Fibroblast of skin of back (primary cell): ENCODE results near the gene LDB2. TPM values are rescaled to one million over a fixed set of nuclear protein-coding genes. Genes with fewer than 3 reads are reported as not detected.
"Not testable (repeated sequence)": the region's sequence is repeated elsewhere in the genome, so short reads cannot be mapped to it uniquely, and the experiment has no call there.

Experiments used
- DNase-seq: peaks from one replicate; pipeline ENCODE4 v3.0.0-alpha.2; 2013
- polyA plus RNA-seq, 2 experiments: library from polyadenylated mRNA; unstranded; fragments of 120-200 nt; gene quantifications; one replicate each; pipeline ENCODE4 v1.2.1, GENCODE V29; 2013; ENCODE audit not compliant: insufficient read length in 2 of 2

Gene LDB2
- polyA plus RNA-seq (2013, experiment 1 of 2; ENCODE audit: insufficient read length) = 9.9 TPM
- polyA plus RNA-seq (2013, experiment 2 of 2; ENCODE audit: insufficient read length) = 9.1 TPM

GRCh38 chr4:16897991-16898827, at the start of gene LDB2:
Gene LDB2 (minus strand): TSS chr4:16898645.
- DNase-seq = peak; percentile 84

DNA sequence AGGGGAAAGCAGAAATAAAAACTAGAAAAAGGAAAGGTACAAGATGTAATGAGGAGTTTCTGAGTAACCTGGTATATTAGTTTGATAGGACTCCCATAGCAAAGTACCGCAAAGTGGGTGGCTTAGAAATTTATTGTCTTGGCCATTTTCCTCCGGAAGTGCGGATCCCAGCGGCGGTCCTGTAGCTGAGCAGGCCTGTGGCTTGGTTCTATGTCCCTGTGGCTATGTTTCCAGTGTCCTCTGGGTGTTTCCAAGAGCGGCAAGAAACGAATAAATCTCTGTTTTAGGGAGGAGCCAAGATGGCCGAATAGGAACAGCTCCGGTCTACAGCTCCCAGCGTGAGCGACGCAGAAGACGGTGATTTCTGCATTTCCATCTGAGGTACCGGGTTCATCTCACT, 44.0 kb upstream of the LDB2 start:
- DNase-seq = no peak

DNA sequence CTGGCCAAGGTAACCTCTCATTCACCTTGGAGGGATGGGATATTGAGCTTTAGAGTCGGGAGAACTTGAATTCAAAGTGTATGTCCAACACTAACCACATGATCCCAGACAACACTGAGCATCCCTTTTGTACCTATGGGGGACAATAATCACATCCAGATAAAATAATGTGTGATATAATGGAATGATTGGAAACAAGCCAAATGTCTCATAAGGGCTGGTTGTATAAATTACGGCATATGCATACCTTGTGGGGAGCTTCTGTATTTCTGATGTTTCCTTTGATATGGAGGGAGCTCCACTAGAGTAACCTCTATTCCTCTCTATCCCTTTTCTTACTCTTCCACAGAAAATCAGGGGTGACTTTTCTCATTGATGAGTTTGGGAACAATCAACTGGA, 40.7 kb upstream of the LDB2 start:
- no peak for DNase-seq

DNA sequence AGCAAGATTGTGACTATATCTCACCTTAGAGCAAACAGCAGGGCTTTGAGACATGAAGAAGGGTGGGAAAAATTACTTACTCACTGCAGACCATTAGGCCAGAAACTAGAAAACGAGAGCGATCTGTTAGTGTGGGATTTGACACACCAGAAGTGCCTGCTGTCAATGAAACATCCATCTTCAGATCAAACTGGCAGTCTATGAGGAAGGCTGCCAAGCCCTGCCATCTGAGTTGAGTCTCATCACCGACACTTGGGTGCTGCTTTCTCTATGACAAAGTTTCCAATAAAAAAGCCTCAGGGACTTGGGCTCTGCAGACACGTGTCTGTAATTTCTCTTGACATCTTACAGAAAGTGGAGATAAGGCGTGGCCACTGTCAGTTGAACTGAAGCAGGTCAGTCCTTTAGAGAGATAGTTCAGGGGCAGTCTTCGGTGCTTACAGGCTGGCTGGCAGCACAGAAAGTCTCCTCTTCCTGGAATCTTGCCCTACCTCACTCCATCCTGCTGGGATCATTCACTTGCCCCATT, 40.1 kb upstream of the LDB2 start:
- DNase-seq = no peak

DNA sequence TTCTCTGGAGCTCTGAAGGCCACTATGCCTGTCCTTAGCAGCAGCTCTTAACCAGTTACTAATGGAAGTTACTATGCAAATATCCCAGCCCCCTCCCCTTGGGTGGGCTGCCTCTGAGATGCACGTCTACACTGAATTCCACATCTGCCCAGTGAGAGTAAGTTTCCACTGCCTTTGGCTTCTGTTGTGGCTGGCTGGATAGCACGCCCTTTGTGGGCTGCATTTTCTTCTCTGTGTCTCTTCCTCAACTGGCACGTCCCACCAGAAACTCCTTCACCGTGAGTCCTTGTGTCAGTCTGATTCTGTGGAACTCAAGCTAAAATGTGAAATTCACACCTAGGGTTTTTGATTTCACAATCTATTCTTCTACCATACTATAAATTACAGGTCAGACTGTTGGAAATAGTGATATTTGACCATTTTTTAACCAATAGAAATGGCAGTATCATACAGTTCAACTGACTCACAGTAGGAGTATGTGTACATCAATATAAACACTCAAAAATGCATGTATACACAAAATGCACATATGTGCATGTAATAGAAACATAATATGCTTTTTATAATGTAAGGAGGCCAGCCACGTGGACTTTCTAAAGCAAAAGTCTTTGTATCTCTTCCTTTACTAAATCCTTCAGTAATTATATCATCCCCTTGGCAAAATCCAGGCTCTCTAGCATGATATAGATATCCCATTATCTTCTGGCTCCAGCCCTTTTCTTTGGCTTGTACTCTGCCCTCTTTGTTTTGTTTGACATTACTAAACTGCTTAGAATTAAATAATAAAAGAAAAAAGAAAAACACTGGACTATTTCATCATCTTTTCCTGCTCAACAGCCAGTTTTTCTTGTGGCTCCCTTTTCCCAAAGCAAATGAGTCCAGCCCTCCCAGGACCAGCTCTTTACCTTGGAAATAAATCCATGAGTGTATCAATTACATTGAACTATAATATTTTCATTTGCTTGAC, 33.2 kb upstream of the LDB2 start:
- DNase-seq = peak; percentile 69

DNA sequence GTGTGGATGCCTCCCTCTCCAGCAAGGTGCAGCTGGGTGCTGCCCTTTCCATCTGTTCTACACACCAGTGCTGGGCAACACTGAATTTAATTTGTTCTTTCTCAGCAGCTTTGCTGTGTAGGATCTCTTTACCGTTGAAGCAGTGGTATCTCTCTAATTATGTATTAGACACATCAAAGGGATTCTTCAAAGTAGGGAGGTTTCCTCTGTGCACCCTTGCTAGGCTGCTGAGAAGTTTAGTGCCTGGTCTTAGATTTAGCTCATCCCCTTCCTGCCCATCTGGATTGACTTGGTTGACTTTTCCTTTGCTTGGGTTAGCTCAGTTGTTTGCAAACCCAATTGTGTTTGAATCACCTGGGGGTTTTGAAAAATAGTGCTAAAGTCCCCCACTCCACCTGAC, 27.8 kb upstream of the LDB2 start:
- no peak for DNase-seq

DNA sequence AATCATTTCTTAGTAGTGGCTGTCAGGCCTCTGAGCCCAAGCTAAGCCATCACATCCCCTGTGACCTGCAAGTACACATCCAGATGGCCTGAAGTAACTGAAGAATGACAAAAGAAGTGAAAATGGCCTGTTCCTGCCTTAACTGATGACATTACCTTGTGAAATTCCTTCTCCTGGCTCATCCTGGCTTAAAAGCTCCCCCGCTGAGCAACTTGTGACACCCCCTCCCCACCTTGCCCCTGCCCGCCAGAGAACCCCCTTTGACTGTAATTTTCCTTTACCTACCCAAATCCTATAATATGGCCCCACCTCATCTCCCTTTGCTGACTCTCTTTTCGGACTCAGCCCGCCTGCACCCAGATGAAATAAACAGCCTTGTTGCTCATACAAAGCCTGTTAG, 20.3 kb upstream of the LDB2 start:
- DNase-seq = not testable (repeated sequence)

DNA sequence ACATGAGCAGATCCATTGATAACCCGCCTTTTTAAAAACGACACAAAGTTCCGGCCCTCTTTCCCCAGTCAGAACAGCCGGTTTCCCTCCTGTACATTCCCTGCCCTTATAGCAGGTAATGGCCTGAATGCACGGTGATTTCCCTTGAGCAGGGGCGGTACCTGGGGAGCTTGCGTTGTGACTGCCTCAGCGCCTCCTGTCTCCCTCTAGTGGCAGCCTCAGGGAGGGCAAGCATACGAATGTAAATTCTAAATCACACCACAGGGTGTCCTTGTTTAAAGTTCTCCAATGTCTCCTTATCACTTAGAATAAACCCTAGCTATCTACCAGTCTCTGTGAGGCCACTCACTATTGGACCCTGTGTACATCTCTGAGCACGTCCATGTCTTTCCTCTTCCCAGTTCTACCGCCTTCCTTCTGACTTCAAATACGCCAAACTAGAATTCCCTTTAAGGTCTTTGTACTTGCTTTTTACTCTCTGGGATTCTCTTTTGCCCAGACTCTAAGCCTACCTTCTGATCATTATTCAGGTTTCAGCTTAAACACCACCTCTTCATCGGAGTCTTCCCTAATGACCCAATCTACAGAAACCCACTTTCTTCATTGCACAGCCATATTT, 18.4 kb upstream of the LDB2 start:
- DNase-seq = no peak

- DNase-seq = no peak
Observed at GRCh38 chr4:16916031-16916430, 17.6 kb upstream of the LDB2 start.

- peak; percentile 45 for DNase-seq
Observed at GRCh38 chr4:16914208-16914607, 15.8 kb upstream of the LDB2 start.

- DNase-seq = no peak
Observed at GRCh38 chr4:16912896-16913295, 14.5 kb upstream of the LDB2 start.

- no peak for DNase-seq
Observed at GRCh38 chr4:16909281-16909680, 10.8 kb upstream of the LDB2 start.

DNA sequence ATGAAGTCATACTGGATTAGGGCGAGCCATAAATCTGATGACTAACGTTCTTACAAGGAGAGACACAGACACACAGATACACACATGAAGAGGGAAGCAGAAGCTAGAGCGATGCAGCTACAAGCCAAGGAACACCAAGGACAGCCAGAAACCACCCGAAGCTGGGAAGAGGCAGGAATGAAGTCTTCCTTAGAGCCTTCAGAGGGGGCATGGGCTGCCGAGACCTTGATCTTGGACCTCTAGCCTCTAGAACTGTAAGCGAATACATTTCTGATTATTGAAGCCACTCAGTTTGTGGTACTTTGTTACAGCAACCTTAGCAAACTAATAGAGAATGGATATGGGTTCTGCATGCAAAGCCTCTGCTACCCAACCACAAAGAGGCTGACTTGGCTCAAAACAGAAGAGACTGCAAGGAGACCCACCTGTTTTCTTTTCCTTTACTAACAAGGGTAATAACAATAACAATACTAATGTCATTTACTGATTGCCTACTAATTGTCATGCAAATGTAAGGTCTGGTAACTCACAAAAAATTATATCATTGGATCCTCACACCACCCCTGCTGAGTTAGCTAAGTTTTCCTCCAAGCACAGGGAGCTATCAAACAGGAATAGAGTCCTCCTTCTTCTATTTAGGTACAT, 10.1 kb upstream of the LDB2 start:
- no peak for DNase-seq

DNA sequence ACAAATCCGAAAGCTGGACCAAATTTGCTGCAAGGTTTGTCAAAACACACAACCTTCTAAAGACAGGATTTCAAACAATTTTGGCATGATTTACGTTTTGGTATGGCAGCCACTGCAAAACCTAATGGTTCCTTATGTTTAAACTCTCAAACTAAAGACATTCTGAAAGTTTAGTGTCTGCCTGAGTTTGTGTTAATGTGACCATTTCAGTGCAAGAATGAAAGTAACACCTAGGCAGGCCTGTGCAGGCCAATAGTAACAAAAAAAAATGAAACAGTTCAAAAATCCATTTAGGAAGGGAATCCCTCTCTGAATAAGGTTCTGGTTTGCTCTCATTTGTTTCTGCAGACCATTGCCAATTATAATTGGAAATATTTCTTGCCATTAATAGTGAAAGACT, 1.9 kb upstream of the LDB2 start:
- no peak for DNase-seq

DNA sequence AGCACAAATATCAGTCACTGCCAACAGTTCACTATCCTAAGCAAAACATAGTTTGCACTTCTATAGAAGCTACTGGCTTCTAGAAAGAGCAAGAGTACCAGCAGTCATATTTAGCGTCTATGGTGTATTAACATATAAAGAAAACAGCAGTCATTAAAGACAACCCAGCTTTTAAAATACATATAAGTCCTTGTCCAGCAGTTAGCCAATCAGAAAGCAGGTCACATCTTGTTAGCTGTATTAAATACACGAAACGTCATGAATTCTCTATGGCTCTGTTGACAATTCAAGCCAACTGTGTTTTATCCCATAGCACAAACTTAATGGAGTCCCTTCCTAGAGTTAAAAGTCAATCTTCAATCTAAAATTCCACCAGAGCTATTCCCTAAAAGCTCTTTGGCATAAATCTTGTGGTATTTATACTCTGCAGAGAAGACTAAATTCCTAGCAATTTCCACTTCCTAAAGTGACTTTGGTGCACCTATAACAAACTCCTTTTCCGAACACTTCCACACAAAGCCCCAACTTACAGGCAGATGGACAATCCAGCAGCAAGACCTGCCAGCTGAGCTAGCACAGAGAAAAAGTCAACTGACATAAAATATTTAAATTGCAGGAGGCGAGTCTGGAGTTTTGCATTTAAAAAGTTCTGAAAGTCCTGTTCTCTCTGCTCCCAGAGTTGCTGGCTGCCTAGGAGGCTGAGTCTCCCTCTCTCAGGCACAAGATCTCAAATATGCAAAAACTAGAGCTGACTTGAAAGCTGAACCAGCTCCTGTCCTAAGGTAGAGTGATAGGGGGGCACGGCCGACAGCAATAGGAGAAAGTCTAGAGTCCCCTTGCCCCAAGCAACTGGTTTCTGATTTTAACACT, 1.3 kb downstream of the LDB2 start:
- peak; percentile 60 for DNase-seq

DNA sequence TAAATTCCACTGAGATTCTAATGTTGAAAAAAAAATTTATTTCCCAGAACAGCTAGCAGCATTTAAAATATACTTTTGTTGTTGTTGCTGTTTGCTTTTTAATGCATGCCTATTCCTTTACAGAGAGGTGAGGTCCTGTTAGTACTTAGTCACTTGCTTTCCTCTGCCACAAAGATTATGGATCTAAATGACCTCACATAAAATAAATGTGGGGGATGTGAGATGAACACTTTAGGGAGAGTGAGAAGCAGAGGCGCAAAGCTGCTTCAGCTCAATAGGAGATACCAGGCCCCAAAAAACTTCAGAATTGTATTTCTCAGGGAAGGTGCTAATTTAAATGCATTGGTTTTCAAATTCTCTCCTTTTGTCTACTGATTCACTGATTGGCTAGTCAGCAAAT, 4.0 kb downstream of the LDB2 start:
- peak; percentile 50 for DNase-seq

- peak; percentile 80 for DNase-seq
Observed at GRCh38 chr4:16893141-16893651, 5.2 kb downstream of the LDB2 start.

- DNase-seq = no peak
Observed at GRCh38 chr4:16890651-16891050, 7.8 kb downstream of the LDB2 start.

GRCh38 chr4:16889945-16890344, 8.5 kb downstream of the LDB2 start:
- no peak for DNase-seq

GRCh38 chr4:16887887-16888286, 10.6 kb downstream of the LDB2 start:
- DNase-seq = no peak
